Natural killer cell (primary cell): ENCODE results near the gene ACTR3C. TPM values are rescaled to one million over a fixed set of nuclear protein-coding genes. Genes with fewer than 3 reads are reported as not detected.
A peak's percentile ranks its signal among the peaks of the same experiment; 100 is the strongest.

Source experiments
- ATAC-seq, 3 donors: fragments of 150-1000 bp in 2 of 3; fragments of 200-7000 bp in 1 of 3; cut with Tn5 transposase; 1 replicate in 1 of 3; 2 replicates in 2 of 3; pipeline ENCODE4 v1.10.0; 2021; ENCODE audit warnings: mild to moderate bottlenecking in 2 of 3, moderate library complexity in 2 of 3
- DNase-seq, 2 donors: peaks; one replicate each; pipeline versions ENCODE4 v3.0.0 to v3.0.0-alpha.2; 2013 to 2021; ENCODE audit warnings: mixed read lengths in 1 of 2
- H3K27ac ChIP-seq: one replicate; pipeline ENCODE4 v1.5.1; 2013; ENCODE audit warnings: mild to moderate bottlenecking, low read length
- H3K27me3 ChIP-seq: one replicate; pipeline ENCODE4 v1.6.1; 2013; ENCODE audit warnings: low read length; ENCODE audit not compliant: control insufficient read depth, insufficient read depth
- H3K36me3 ChIP-seq: one replicate; pipeline ENCODE4 v1.6.1; 2013; ENCODE audit warnings: low read length; ENCODE audit not compliant: control insufficient read depth, insufficient read depth
- H3K4me1 ChIP-seq: one replicate; pipeline ENCODE4 v1.6.1; 2013; ENCODE audit warnings: low read length; ENCODE audit not compliant: control insufficient read depth, insufficient read depth
- H3K4me3 ChIP-seq: one replicate; pipeline ENCODE4 v1.5.1; 2013; ENCODE audit warnings: low read length
- H3K9me3 ChIP-seq: one replicate; pipeline ENCODE4 v1.6.1; 2013; ENCODE audit warnings: low read length; ENCODE audit not compliant: control insufficient read depth, insufficient read depth
- H3K27ac Mint-ChIP-seq, 2 donors: one replicate each; pipeline ENCODE4 v1.8.0; 2022; ENCODE audit warnings: mild to moderate bottlenecking in 2 of 2, mixed read lengths in 2 of 2, moderate library complexity in 1 of 2
- H3K27me3 Mint-ChIP-seq, 2 donors: one replicate each; pipeline ENCODE4 v1.8.0; 2022; ENCODE audit warnings: low read depth in 2 of 2, mixed read lengths in 2 of 2
- H3K36me3 Mint-ChIP-seq: one replicate; pipeline ENCODE4 v1.8.0; 2022; ENCODE audit warnings: mixed read lengths
- H3K4me1 Mint-ChIP-seq, 2 donors: one replicate each; pipeline ENCODE4 v1.8.0; 2022; ENCODE audit warnings: mixed read lengths in 2 of 2
- H3K4me3 Mint-ChIP-seq: one replicate; pipeline ENCODE4 v1.8.0; 2022; ENCODE audit warnings: mild to moderate bottlenecking, moderate library complexity, mixed read lengths
- H3K9me3 Mint-ChIP-seq, 2 donors: one replicate each; pipeline ENCODE4 v1.8.0; 2022; ENCODE audit warnings: mixed read lengths in 2 of 2
- CTCF ChIP-seq: fragments of 200-600 bp; IDR thresholded peaks from one replicate; pipeline ENCODE4 v1.8.0; 2022; ENCODE audit warnings: antibody characterized with exemption
- WGBS: methylation state at CpG from one replicate; pipeline ENCODE4 v1.1.7; 2013; ENCODE audit warnings: missing lambda C conversion rate; ENCODE audit not compliant: insufficient coverage; 5-methylcytosine and 5-hydroxymethylcytosine counted together
- intact Hi-C: fragments of 100-400 bp; cut with micrococcal nuclease; formaldehyde crosslinking; loops from one replicate; pipeline ENCODE4 v1.14.2; 2022
- total RNA-seq, 4 donors: library from RNA; stranded (reverse); fragments of 120-200 nt in 1 of 4; gene quantifications; one replicate each; pipeline versions ENCODE4 v1.2.3 to v1.2.4, GENCODE V29; 2013 to 2022

Gene ACTR3C
- total RNA-seq, 3 donors from 2014 or later (not counting 1 experiment from before 2014, with no cell fraction given): 5.1 to 8.3 (median 7.2) TPM

GRCh38 chr7:150371131-150371995, 48.0 kb upstream of the ACTR3C start:
- Mint-ChIP-seq H3K9me3 (no peaks in the 10 kb centered on the region), H3K4me1 (peaks cover 13 to 45% of the 10 kb centered on the region in 2 donors), H3K27me3 (no peaks in the 10 kb centered on the region), H3K4me3 (no peak overlapping the region), H3K27ac (no peak overlapping the region), H3K36me3 (no peaks in the 10 kb centered on the region)
- H3K36me3 ChIP-seq: peaks cover 20% of the 10 kb centered on the region
- ATAC-seq (no peak), DNase-seq (no peak)
- intact Hi-C loops: no loop called here
- no peaks in the 10 kb centered on the region for H3K9me3 ChIP-seq
- peaks cover 41% of the 10 kb centered on the region for H3K4me1 ChIP-seq
- no peak overlapping the region for H3K27ac ChIP-seq
- 88% methylated on average over 48 of the region's 48 CpGs for WGBS
- TF ChIP-seq CTCF: no peak
- H3K27me3 ChIP-seq: no peaks in the 10 kb centered on the region
- H3K4me3 ChIP-seq: no peak overlapping the region

GRCh38 chr7:150370612-150371071, 47.3 kb upstream of the ACTR3C start:
- Mint-ChIP-seq H3K4me3 (peak overlapping the region; percentile 96), H3K27ac (peak overlapping the region; percentile 51 to 85), H3K9me3 (no peaks in the 10 kb centered on the region), H3K4me1 (peaks cover 13 to 45% of the 10 kb centered on the region in 2 donors), H3K27me3 (no peaks in the 10 kb centered on the region), H3K36me3 (no peaks in the 10 kb centered on the region)
- DNase-seq (no peak), ATAC-seq (no peak)
- Histone ChIP-seq H3K9me3 (no peaks in the 10 kb centered on the region), H3K27me3 (no peaks in the 10 kb centered on the region), H3K4me1 (peaks cover 41% of the 10 kb centered on the region), H3K27ac (no peak overlapping the region), H3K4me3 (no peak overlapping the region), H3K36me3 (peaks cover 20% of the 10 kb centered on the region)
- intact Hi-C loops: no loop called here
- WGBS: 89% methylated on average over 3 of the region's 3 CpGs
- no peak for TF ChIP-seq CTCF

GRCh38 chr7:150369748-150370501, 46.6 kb upstream of the ACTR3C start:
- TF ChIP-seq CTCF: no peak
- peaks cover 13 to 45% of the 10 kb centered on the region in 2 donors for H3K4me1 Mint-ChIP-seq
- H3K27ac Mint-ChIP-seq: peak overlapping the region; percentile 74 to 85
- Histone ChIP-seq H3K9me3 (no peaks in the 10 kb centered on the region), H3K36me3 (peaks cover 20% of the 10 kb centered on the region), H3K27ac (peak overlapping the region; percentile 75), H3K27me3 (no peaks in the 10 kb centered on the region), H3K4me1 (peaks cover 41% of the 10 kb centered on the region), H3K4me3 (peak overlapping the region; percentile 99)
- ATAC-seq (no peak), DNase-seq (no peak)
- H3K9me3 Mint-ChIP-seq: no peaks in the 10 kb centered on the region
- 51% methylated on average over 23 of the region's 23 CpGs for WGBS
- peak overlapping the region; percentile 96 for H3K4me3 Mint-ChIP-seq
- intact Hi-C loops: loop anchor here (1.0 to 2.0 kb wide), 2 partner anchors 9 to 35 kb away; partner anchors contain the start of gene ZNF775
- no peaks in the 10 kb centered on the region for H3K36me3 Mint-ChIP-seq
- no peaks in the 10 kb centered on the region for H3K27me3 Mint-ChIP-seq
